Esophagus (tissue), 2 donors: ENCODE results near the gene MUC4. TPM values are rescaled to one million over a fixed set of nuclear protein-coding genes. Genes with fewer than 3 reads are reported as not detected.
"Not testable (repeated sequence)": the region's sequence is repeated elsewhere in the genome, so short reads cannot be mapped to it uniquely, and the experiment has no call there.

ENCODE experiments used
- H3K27ac ChIP-seq, 2 donors: one replicate each; pipeline ENCODE4 v1.5.1; 2013; ENCODE audit warnings: low read depth in 2 of 2, mild to moderate bottlenecking in 2 of 2, inconsistent platforms in 1 of 2, low read length in 1 of 2, moderate library complexity in 1 of 2
- H3K27me3 ChIP-seq, 2 donors: one replicate each; pipeline ENCODE4 v1.6.1; 2013; ENCODE audit warnings: low read length in 2 of 2, control low read depth in 1 of 2, mild to moderate bottlenecking in 1 of 2; ENCODE audit not compliant: insufficient read depth in 2 of 2, control insufficient read depth in 1 of 2
- H3K36me3 ChIP-seq, 2 donors: one replicate each; pipeline ENCODE4 v1.6.1; 2013; ENCODE audit warnings: low read length in 1 of 2; ENCODE audit not compliant: control insufficient read depth in 2 of 2, insufficient read depth in 2 of 2
- H3K4me1 ChIP-seq, 2 donors: one replicate each; pipeline ENCODE4 v1.6.1; 2013; ENCODE audit warnings: low read length in 1 of 2; ENCODE audit not compliant: control insufficient read depth in 2 of 2, insufficient read depth in 2 of 2
- H3K4me3 ChIP-seq, 2 donors: one replicate each; pipeline ENCODE4 v1.5.1; 2013; ENCODE audit warnings: low read length in 2 of 2, mild to moderate bottlenecking in 2 of 2, low read depth in 1 of 2, moderate library complexity in 1 of 2
- H3K9me3 ChIP-seq, 2 donors: one replicate each; pipeline ENCODE4 v1.6.1; 2013; ENCODE audit warnings: mild to moderate bottlenecking in 2 of 2, low read depth in 1 of 2, low read length in 1 of 2, moderate library complexity in 1 of 2; ENCODE audit not compliant: control insufficient read depth in 2 of 2, insufficient read depth in 1 of 2
- WGBS, 2 donors: extraction: QIAGEN DNeasy Blood & Tissue Kit; methylation state at CpG; one replicate each; pipeline ENCODE4 v1.1.7; 2013; 5-methylcytosine and 5-hydroxymethylcytosine counted together
- polyA plus RNA-seq, 2 donors: library from polyadenylated mRNA; stranded (reverse); fragments of 200-250 nt; gene quantifications; one replicate each; pipeline ENCODE4 v1.2.3, GENCODE V29; 2013
- donor health status: healthy with polysubstance abuse.
- donor health status: Bipolar disorder and iron deficiency.

The MUC4 gene
- polyA plus RNA-seq, 2 donors = 15.6 to 17.4 TPM

DNA sequence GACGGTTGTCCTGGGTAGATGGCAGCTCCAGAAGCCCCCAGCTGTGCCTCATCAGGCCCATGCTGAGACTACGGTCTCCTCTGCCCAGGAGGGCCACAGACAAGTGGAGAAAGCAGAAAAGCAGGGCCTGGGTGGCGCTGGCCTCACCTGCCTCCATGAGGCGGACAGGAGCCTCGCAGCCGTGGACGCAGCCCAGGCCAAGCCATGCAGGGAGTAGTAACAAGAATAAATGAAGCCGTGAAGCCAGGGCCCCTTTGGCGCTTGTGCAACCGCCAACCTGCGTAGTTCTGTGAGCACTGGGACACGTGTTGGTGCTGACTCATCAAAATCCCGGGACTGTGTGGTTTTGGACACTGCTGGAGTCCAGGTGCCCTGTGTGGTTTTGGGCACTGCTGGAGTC is 12.3 kb upstream of the MUC4 start:
- Histone ChIP-seq H3K9me3 (no peaks in the 10 kb centered on the region), H3K27me3 (no peaks in the 10 kb centered on the region), H3K4me1 (peaks cover 0 to 6% of the 10 kb centered on the region in 2 donors), H3K4me3 (no peak overlapping the region), H3K36me3 (no peaks in the 10 kb centered on the region), H3K27ac (no peak overlapping the region)
- 37 to 61% methylated on average over 13 of the region's 13 CpGs for WGBS, 2 donors

DNA sequence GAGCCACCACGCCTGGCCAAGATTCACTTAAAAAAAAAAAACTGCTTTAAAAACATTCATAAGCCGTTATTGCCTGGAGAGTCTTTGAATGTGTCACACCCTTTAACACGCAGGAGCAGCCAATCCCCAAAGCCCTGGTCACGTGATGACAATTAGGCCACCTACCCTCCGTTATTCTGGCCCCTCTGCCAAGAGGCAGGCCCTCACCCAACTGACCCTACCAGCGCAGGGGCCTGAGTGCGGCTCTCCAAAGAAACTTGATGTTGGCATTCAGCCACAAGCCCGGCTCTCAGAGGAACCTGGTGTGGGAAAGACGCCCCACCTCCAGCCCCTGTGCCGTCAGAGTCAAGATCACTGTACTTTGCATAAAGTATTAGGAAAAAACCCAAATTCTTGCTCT is 11.6 kb upstream of the MUC4 start:
- H3K27me3 ChIP-seq = no peaks in the 10 kb centered on the region
- 26 to 27% methylated on average over 10 of the region's 10 CpGs for WGBS, 2 donors
- no peaks in the 10 kb centered on the region for H3K36me3 ChIP-seq
- peaks cover 0 to 6% of the 10 kb centered on the region in 2 donors for H3K4me1 ChIP-seq
- no peaks in the 10 kb centered on the region for H3K9me3 ChIP-seq
- H3K27ac ChIP-seq = no peak overlapping the region
- no peak overlapping the region for H3K4me3 ChIP-seq

DNA sequence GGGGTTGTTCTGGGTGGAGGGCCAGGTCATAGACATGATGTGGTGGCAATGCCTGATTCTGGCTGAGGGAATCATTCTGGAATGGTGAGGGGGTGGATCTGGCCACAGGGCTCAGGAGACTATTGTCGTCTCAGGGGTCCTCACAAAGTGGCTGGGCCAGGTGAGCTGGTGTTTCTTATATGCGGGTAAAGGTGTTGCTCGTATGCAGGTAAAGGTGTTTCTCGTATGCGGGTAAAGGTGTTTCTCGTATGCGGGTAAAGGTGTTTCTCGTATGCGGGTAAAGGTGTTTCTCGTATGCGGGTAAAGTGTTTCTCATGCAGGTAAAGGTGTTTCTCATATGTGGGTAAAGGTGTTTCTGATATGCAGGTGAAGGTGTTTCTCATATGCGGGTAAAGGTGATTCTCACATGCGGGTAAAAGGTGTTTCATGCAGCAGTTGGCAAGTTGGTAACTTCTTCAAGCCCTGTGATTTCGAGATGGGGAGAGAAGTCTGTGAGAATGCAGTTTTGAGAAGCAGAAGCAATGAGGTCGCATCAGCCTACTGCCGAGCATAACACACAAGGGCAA is 10.5 kb upstream of the MUC4 start:
- Histone ChIP-seq H3K9me3 (no peaks in the 10 kb centered on the region), H3K27me3 (no peaks in the 10 kb centered on the region), H3K27ac (no peak overlapping the region), H3K4me1 (peaks cover 0 to 6% of the 10 kb centered on the region in 2 donors), H3K36me3 (no peaks in the 10 kb centered on the region), H3K4me3 (no peak overlapping the region)
- WGBS, 2 donors = 90 to 91% methylated on average over 16 of the region's 16 CpGs

DNA sequence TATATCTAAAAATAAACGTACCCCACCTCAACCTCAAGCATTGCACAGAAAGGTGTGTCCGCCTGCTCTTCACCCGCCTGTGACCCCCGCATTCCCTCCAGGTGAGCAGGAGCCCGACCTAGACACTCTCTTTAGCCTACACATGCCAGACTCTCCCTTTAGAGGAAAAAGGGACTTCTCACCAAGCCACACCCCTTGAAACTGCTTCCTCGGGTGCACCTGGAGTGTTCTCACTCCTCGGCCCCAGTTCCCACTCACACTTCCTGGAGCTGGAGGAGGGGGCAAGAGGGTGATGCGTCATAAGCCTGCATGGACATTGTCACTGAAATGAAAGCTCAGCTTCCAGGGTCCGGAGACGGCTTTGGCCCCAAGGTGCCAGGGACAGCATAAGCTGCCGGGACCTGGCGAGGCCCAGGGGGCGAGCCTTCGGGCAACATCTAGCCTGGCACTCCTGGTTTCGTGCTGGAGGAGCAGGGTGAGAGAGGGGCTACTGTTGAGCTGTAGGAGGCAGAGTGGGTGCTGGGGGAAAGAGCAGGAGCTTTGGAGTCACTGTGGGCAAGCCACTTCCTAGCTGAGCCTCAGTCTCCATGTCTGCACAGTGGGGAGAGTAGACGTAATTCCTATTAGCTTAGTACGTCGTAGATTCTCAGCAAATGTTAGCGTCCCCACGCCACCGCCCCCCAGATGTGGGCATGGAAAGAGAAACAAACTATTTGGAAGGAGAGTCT is 9.8 kb upstream of the MUC4 start:
- Histone ChIP-seq H3K4me3 (no peak overlapping the region), H3K27ac (no peak overlapping the region), H3K36me3 (no peaks in the 10 kb centered on the region), H3K4me1 (peaks cover 0 to 6% of the 10 kb centered on the region in 2 donors), H3K27me3 (no peaks in the 10 kb centered on the region), H3K9me3 (no peaks in the 10 kb centered on the region)
- 80 to 81% methylated on average over 21 of the region's 21 CpGs for WGBS, 2 donors

DNA sequence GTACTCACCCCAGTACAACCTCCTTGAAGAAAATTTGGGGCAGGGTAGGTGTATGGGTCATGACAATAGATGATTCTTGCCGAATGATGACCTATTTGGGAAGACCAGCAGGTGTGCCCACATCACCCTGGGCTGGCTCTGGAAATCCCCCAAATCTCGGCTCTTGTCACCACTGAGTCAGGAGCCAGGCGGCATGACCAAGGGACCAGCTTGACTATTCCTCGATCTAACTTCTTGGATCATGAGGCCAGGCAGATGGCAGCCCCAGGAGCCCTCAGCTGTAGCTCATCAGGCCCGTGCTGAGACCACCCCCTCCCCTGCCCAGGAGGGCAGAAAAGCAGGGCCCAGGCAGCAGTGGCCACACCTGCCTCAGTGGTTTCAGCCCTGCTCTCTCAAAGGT is 9.2 kb upstream of the MUC4 start:
- WGBS, 2 donors = 75 to 91% methylated on average over 5 of the region's 5 CpGs
- H3K4me3 ChIP-seq = no peak overlapping the region

DNA sequence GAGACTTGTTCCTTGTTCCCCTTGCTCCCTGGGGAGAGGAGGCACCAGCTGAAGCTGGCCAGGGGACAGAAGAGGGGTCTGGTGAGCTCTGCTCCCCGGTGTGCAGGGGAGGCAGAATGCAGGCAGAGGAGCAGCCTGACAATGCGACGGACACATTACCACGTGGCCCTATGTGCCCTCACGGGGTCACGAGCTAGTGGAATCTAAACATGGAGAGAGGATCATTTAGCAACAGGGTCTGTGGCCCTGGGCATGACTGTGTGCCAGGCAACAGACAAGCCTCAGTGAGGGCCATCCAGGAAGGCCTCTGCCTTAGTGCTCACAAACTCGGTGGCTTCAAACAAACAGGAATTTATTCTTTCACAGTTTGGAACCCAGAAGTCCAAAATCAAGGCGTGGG is 8.5 kb upstream of the MUC4 start:
- Histone ChIP-seq H3K4me1 (peaks cover 0 to 6% of the 10 kb centered on the region in 2 donors), H3K27ac (no peak overlapping the region), H3K4me3 (no peak overlapping the region), H3K27me3 (no peaks in the 10 kb centered on the region), H3K9me3 (no peaks in the 10 kb centered on the region), H3K36me3 (no peaks in the 10 kb centered on the region)
- WGBS, 2 donors = 82 to 87% methylated on average over 8 of the region's 8 CpGs

More for the DNA sequence above, 9.2 kb upstream of the MUC4 start:
- Histone ChIP-seq H3K4me1 (peaks cover 0 to 6% of the 10 kb centered on the region in 2 donors), H3K27ac (no peak overlapping the region), H3K27me3 (no peaks in the 10 kb centered on the region), H3K36me3 (no peaks in the 10 kb centered on the region), H3K9me3 (no peaks in the 10 kb centered on the region)

DNA sequence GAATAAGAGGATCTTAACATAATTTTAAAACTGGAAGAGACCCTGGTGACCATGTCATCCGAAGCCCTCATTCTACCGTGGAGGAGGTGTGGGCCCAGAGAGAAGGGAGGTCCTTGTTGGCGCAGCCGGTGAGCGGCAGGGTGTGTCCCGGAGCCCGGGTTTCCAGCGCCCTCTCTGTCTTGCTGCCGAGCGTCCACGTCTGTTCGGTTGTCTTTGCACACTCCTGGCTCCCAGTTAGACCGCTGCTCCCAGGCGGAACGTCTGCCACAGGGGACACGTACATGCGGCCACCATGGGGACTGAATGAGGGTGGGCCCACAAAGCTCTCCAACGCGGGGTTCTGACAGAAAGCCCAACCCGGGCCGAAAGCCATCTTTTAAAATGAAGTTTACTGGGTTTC is 6.6 kb upstream of the MUC4 start:
- H3K4me1 ChIP-seq = peaks cover 0 to 2% of the 10 kb centered on the region in 2 donors
- WGBS, 2 donors = 90 to 91% methylated on average over 21 of the region's 21 CpGs
- no peak overlapping the region for H3K27ac ChIP-seq
- H3K36me3 ChIP-seq = no peaks in the 10 kb centered on the region
- no peaks in the 10 kb centered on the region for H3K27me3 ChIP-seq
- no peaks in the 10 kb centered on the region for H3K9me3 ChIP-seq
- H3K4me3 ChIP-seq = no peak overlapping the region

DNA sequence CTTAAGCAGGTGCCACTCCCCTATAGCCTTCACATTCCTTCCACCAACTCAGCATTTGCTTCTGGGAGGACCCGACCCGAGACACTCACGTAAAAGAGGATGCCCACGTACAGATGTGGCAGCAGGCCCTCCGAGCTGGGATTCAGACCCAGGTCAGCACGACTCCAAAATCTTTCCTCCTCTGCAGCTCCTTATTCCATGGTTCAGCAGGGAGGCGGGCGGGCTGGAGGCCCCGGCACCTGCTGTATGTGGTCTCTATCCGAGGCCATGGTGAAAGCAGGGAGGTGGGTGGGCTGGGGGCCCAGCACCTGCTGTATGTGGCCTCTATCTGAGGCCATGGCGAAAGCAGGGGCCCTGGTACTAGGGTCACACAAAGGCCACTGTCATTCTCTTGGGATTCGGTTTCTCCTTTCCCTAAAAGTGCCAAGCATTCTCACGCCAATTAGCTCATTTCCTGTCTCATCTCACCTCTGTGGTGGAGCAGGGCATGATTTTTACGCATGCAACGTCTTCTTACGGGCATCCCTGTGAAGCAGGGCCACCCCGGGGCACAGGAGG is 5.9 kb upstream of the MUC4 start:
- no peaks in the 10 kb centered on the region for H3K4me1 ChIP-seq
- no peaks in the 10 kb centered on the region for H3K36me3 ChIP-seq
- H3K27ac ChIP-seq = no peak overlapping the region
- H3K4me3 ChIP-seq = no peak overlapping the region
- 91 to 93% methylated on average over 17 of the region's 17 CpGs for WGBS, 2 donors
- no peaks in the 10 kb centered on the region for H3K27me3 ChIP-seq
- H3K9me3 ChIP-seq = no peaks in the 10 kb centered on the region

DNA sequence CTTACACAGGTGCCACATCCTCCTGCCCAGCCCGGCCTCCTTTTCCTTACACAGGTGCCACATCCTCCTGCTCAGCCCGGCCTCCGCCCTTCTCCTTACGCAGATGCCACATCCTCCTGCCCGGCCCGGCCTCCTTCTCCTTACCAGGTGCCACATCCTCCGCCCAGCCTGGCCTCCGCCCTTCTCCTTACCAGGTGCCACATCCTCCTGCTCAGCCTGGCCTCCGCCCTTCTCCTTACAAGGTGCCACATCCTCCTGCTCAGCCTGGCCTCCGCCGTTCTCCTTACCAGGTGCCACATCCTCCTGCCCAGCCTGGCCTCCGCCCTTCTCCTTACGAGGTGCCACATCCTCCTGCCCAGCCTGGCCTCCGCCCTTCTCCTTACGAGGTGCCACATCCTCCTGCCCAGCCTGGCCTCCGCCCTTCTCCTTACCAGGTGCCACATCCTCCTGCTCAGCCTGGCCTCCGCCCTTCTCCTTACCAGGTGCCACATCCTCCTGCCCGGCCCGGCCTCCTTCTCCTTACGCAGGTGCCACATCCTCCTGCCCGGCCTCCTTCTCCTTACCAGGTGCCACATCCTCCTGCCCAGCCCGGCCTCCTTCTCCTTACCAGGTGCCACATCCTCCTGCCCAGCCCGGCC is 4.7 kb upstream of the MUC4 start:
- not testable (repeated sequence) for H3K27ac ChIP-seq, H3K4me1 ChIP-seq, H3K4me3 ChIP-seq, H3K9me3 ChIP-seq, H3K27me3 ChIP-seq, H3K36me3 ChIP-seq
- WGBS, 2 donors = 87 to 91% methylated on average over 21 to 23 of the region's 23 CpGs
